HG03565 (cell line): ENCODE data around the gene PNKD.

Experiments
- ATAC-seq: cut with Tn5 transposase; IDR thresholded peaks from one replicate; pipeline ENCODE4 v1.9.1; 2021; ENCODE audit warnings: mild to moderate bottlenecking, moderate library complexity; ENCODE audit not compliant: unreplicated experiment

PNKD gene

GRCh38 chr2:218368621-218369153 is 98.4 kb downstream of the PNKD start:
- ATAC-seq: no peak

DNA sequence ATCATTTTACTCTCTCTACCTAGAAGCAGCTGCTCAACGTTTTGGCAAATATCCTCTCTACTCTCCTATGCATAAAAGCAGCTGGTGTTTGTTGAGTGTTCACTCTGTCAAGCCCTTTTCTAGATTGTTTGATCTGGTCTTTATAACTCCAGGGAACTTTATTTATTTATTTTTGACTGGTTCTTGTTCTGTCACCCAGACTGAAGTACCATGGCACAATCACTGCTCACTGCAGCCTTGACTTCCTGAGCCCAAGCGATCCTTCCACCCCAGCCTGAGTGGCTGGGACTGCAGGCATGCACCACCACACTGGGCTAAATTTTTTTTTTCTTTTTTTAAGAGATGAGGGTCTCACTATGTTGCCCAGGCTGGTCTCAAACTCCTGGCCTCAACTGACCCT is 99.0 kb downstream of the PNKD start:
- ATAC-seq: no peak

DNA sequence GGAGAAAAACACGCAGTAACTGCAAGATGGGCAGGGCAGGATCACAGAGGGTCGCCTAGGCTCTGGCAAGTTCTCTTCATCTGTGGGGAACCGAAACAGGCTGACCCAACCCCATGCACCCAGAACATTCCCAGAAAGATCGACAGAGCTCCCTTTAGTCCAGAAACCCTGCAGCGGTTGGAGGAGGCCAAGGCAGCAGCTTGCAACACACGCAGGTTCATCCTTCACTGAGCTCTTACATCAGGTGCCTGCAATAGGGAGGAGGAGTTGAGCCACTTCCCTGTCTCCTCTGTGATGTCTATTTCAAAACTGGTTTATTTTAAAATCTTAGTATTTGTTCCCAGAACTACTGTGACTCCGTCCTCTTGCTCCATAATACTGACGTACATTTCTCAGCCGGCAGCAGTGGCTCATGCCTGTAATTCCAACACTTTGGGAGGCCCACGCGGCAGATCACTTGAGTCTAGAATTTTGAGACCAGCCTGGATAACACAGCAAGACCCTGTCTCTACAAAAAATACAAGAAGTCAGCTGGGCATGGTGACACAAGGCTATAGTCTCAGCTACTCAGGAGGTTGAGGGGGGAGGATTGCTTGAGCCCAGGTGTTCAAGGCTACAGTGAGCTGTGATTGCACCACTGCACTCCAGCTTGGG is 100.2 kb downstream of the PNKD start:
- ATAC-seq: no peak

DNA sequence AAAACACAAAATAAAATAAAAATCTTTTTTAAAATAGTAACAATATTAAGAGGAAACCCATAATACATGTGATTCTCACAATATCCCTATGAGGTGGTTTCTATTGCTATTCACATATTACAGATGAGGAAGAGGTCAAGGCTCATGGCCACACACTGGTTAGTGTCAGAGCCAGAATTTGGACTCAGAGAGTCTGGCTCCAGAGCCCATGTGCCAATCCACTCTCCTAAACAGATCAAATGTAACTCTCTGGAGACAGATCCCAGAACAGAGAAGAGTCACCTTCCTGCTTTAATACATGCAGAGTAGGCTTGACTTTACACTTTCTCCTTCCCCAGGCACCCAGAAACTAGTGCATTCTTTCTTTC is 101.6 kb downstream of the PNKD start:
- ATAC-seq: no peak

- no peak for ATAC-seq
Measured at GRCh38 chr2:218374795-218375194, 104.5 kb downstream of the PNKD start.

GRCh38 chr2:218375212-218375611 is 104.9 kb downstream of the PNKD start:
- ATAC-seq: no peak

DNA sequence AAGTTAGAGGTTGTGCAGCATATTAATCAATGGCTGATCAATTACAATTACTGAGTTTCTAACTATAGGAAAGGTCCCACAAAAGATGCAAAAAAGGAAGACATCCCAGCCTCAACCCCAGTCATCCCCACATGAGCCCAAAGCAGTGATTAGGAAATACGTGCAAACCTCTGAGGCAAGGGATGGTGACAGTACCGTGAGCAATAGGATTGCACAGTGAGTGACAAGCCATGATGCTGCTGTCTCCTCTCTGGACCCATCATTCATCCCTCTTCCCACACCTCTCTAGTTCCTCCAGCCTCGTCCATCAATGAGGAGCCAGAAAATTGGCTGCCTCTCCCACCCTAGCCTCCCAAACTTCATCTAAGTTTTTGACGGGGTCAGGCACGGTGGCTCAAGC is 107.7 kb downstream of the PNKD start:
- no peak for ATAC-seq

DNA sequence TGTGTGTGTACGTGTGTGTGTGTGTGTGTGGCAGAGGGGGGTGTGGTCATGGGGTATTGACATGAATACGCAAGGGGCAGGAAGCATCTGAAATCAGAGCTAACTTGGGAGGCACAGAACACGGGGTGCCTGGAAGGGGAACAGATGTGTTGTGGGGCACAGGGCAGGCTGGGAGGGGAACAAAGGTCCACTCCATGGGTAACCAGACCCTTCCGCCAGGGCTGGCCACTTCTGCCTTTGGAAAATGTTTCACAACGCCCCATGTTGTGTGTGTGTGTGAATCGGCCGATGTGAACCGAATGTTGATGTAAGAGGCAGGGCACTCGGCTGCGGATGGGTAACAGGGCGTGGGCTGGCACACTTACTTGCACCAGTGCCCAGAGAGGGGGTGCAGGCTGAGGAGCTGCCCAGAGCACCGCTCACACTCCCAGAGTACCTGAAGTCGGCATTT is 111.6 kb downstream of the PNKD start, which contains the start of gene SLC11A1:
TSS of gene SLC11A1 (plus strand) at position 358 of the 451 bp plus-strand sequence. CDS start 96 bp downstream, outside the sequence.
- ATAC-seq: no peak

DNA sequence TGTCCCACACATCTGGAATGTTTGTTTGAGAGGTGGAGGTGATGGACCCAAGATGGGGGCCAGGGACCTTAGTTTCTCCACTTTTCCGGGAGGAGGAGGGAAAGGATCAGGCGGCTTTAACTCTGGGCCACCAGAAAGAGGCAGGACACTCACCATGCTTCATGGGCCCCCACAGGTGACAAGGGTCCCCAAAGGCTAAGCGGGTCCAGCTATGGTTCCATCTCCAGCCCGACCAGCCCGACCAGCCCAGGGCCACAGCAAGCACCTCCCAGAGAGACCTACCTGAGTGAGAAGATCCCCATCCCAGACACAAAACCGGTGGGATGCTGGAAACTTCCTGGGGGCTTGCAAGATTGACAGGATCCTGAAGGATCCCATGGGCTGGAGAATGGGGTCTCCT is 112.5 kb downstream of the PNKD start:
- ATAC-seq: no peak

DNA sequence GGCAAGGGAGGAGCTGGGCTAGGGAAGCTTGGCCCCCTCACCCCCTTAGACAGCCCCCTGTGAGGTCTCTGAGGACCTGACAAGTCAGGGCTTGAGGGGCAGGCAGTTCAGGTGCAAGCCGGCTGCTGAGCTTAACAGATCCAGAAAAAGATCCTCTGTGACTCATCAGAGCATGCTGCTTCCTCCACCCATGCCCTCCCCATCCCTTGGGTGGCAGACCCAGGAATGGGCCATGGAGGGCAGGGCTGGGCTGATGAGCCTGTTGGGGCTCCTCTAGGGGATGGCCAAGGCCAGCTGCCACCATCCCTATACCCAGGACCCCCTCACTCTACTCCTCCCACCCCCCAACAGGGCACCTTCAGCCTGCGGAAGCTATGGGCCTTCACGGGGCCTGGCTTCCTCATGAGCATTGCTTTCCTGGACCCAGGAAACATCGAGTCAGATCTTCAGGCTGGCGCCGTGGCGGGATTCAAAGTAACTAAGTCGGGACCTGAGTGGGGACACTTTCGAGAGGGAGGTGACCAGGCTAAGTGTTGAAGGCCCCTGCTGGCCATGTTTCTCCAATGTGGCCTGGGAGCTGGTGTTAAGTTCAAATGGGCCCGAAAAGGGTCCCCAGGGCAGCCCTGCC is 113.7 kb downstream of the PNKD start:
- ATAC-seq: no peak

GRCh38 chr2:218384975-218385374 is 114.7 kb downstream of the PNKD start:
- no peak for ATAC-seq

DNA sequence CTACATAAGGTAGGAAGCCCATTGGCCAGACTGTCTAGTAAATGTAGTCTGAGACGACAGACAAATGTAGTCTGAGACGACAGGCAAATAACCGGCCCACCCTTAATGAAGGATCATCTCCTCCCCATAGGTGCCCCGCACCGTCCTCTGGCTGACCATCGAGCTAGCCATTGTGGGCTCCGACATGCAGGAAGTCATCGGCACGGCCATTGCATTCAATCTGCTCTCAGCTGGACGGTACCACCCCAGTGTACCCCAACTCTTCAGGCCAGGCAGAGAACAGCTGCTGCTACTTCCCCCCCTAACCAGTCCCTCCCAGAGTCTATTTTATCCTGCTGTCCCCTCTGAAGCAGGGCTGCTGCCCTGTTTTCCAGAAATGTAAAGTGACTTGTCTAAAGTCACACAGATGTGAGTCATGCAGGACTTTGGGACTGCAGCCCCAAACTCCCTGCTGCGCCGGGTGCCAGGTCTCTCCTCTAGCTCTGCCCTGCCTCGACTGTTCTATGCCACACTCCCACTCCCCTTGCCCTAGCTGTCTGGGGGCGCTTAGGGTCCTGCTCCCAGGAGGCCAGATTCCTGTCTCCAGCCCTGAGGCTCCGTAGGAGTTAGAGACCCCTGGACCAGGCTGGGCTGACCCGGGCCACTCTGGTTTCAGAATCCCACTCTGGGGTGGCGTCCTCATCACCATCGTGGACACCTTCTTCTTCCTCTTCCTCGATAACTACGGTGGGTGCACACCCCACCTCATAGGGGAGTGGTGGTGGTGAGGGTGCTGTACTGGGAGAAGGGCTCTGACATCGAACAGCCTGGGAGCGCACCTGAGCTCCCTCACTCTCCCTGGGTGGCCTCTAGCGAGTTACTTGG is 116.4 kb downstream of the PNKD start:
- no peak for ATAC-seq

GRCh38 chr2:218387369-218388194 is 117.3 kb downstream of the PNKD start:
- ATAC-seq: no peak

- ATAC-seq: no peak
Measured at GRCh38 chr2:218389333-218390150, 119.2 kb downstream of the PNKD start.

- no peak for ATAC-seq
Measured at GRCh38 chr2:218391202-218391601, 120.9 kb downstream of the PNKD start.

DNA sequence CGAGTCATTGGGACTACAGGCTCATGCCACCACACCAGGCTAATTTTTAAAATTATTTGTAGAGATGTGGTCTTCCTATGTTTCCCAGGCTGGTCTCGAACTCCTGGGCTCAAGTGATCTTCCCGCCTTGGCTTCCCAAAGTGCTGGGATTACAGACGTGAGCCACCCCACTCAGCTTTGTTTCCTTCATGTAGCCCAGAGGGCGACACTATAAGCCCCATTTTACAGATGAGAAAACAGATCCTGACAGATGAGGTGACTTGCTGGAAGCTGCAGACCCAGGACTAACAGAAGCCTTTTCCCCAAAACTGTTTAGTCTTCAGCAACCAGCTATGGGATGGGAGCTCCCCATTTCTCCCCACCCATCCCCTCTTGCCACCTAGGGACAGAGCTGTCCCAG is 122.1 kb downstream of the PNKD start:
- no peak for ATAC-seq

DNA sequence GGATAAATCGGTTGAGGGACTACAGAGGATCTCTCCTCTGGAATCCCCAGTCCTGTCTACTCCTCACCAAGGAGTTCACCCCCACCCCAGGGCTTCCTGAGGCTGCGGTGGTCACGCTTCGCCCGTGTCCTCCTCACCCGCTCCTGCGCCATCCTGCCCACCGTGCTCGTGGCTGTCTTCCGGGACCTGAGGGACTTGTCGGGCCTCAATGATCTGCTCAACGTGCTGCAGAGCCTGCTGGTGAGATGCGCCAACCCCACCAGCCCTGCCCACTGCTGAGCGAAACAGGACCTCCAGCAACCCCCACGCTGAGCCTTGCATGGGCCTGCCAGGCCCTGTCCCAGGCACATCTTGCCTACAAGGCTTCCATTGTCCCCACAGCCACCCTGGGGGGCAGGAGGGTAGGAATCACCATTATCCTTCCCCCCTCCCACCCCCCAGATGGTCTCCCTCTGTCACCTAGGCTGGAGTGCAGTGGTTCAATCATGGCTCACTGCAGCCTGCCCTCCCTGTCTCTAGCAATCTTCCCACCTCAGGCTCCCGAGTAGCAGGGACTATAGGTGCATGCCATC is 122.7 kb downstream of the PNKD start:
- ATAC-seq: no peak

DNA sequence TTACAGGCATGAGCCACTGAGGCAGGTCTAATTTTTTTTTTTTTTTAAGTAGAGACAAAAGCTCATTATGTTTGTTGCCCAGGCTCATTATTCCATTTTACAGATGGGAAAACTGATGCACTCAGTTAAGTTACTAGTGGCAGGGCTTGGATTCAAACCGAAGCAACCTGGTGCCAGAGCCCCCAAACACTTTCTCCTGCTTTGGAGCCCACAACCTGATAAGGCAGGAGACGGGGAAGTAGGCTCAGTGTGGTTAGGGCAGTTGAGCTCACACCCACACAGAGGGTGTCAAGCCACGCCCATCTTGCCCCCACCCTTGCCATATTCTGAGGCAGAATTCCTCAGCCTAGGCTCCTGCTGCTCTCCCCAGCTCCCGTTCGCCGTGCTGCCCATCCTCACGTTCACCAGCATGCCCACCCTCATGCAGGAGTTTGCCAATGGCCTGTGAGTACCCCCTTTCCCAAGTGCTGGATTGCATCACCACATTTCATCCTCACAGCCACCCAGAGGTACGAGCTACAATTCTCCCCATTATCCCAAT is 123.5 kb downstream of the PNKD start:
- ATAC-seq: no peak
